AG09309 (cell line): Measurements from ENCODE around the gene FAM72C.
"Not testable (repeated sequence)": the region's sequence is repeated elsewhere in the genome, so short reads cannot be mapped to it uniquely, and the experiment has no call there.

Source experiments
- DNase-seq: peaks from one replicate; pipeline ENCODE4 v3.0.0-alpha.2; 2010; ENCODE audit warnings: low read depth
- H3K4me3 ChIP-seq: 2 replicates; pipeline ENCODE4 v1.5.1; 2011; ENCODE audit warnings: mild to moderate bottlenecking, low read depth, low read length, moderate library complexity; ENCODE audit not compliant: control insufficient read depth

Gene FAM72C

GRCh38 chr1:143971924-143972700 lies at the start of gene FAM72C:
FAM72C (minus strand) TSS chr1:143971986; CDS start chr1:143971141, 845 bp downstream.
- DNase-seq, H3K4me3 ChIP-seq: not testable (repeated sequence)

GRCh38 chr1:144020001-144020738 lies 48.4 kb upstream of the FAM72C start:
- not testable (repeated sequence) for DNase-seq, H3K4me3 ChIP-seq

GRCh38 chr1:144019101-144019500 lies 47.3 kb upstream of the FAM72C start:
- not testable (repeated sequence) for DNase-seq, H3K4me3 ChIP-seq

- H3K4me3 ChIP-seq, DNase-seq: not testable (repeated sequence)
These were observed 43.6 kb upstream of the FAM72C start for GRCh38 chr1:144015180-144015966.

GRCh38 chr1:144014528-144014927 lies 42.7 kb upstream of the FAM72C start:
- not testable (repeated sequence) for H3K4me3 ChIP-seq, DNase-seq

- not testable (repeated sequence) for DNase-seq, H3K4me3 ChIP-seq
These were observed 42.3 kb upstream of the FAM72C start for GRCh38 chr1:144014121-144014520.

GRCh38 chr1:144012168-144012733 lies 40.5 kb upstream of the FAM72C start:
- not testable (repeated sequence) for DNase-seq, H3K4me3 ChIP-seq

- DNase-seq, H3K4me3 ChIP-seq: not testable (repeated sequence)
These were observed 37.6 kb upstream of the FAM72C start for GRCh38 chr1:144009410-144009809.

GRCh38 chr1:144004259-144004658 lies 32.5 kb upstream of the FAM72C start:
- not testable (repeated sequence) for DNase-seq, H3K4me3 ChIP-seq

GRCh38 chr1:144003306-144004029 lies 31.7 kb upstream of the FAM72C start:
- DNase-seq, H3K4me3 ChIP-seq: not testable (repeated sequence)

GRCh38 chr1:144002141-144002881 lies 30.5 kb upstream of the FAM72C start:
- DNase-seq, H3K4me3 ChIP-seq: not testable (repeated sequence)

GRCh38 chr1:144001077-144001476 lies 29.3 kb upstream of the FAM72C start:
- H3K4me3 ChIP-seq, DNase-seq: not testable (repeated sequence)

- H3K4me3 ChIP-seq, DNase-seq: not testable (repeated sequence)
These were observed 24.2 kb upstream of the FAM72C start for GRCh38 chr1:143996020-143996419.

- DNase-seq, H3K4me3 ChIP-seq: not testable (repeated sequence)
These were observed 21.6 kb upstream of the FAM72C start for GRCh38 chr1:143993301-143993907.

GRCh38 chr1:143990699-143991098 lies 18.9 kb upstream of the FAM72C start:
- H3K4me3 ChIP-seq, DNase-seq: not testable (repeated sequence)

- not testable (repeated sequence) for H3K4me3 ChIP-seq, DNase-seq
These were observed 17.9 kb upstream of the FAM72C start for GRCh38 chr1:143989719-143990118.

- not testable (repeated sequence) for H3K4me3 ChIP-seq, DNase-seq
These were observed 17.6 kb upstream of the FAM72C start for GRCh38 chr1:143989427-143989712.
